Measurements from ENCODE around the gene TATDN3. TPM values are rescaled to one million over a fixed set of nuclear protein-coding genes. Genes with fewer than 3 reads are reported as not detected.

TATDN3 gene
- total and polyA plus RNA-seq, 2 of the 8 experiments (the other 6 are each of a cell fraction or from before 2014, with no cell fraction given): 6.9 to 19.4 TPM

DNA sequence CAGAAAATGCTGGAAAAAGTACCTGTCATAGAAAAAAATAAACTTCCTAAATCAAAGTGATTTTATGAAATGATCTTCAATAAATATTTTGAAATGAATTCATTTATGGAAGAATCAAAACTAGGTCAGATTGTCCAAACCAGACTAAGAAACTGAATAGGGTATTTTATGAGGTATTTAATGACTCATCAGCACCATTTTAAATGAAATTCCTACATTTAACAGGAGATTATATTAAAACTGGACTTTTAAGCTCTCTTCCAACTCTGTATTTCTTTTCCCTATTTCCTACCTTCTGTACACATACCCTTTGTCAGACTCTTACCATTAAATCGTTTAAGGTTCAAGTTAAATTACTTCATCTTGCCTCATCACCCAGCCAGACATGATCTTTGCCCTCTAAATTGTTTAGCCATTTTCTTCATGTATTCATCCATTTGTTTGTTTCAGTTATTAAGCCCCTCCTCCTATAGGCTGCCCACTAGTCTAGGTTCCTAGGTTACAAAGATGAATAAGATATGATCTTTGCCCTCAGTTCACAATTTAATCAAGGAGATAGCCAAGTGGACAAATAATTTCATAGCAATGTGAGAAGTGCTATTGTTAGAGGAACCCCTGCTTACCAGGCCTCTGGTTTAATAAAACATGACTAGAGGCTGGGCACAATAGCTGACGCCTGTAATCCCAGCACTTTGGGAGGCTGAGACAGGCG is 25.0 kb downstream of the TATDN3 start (continued):
- TF ChIP-seq, protein P1, sequence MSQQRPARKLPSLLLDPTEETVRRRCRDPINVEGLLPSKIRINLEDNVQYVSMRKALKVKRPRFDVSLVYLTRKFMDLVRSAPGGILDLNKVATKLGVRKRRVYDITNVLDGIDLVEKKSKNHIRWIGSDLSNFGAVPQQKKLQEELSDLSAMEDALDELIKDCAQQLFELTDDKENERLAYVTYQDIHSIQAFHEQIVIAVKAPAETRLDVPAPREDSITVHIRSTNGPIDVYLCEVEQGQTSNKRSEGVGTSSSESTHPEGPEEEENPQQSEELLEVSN (IDR thresholded peaks at IDR 0.05): no peak
- no peak for TF ChIP-seq CHD7 (IDR thresholded peaks at IDR 0.05; ENCODE audit: insufficient replicate concordance, low read length)
